HL-60/S4 treated with retinoic acid at 250 ng/mL for 4 days and 3 days (cell line): Measurements from ENCODE around the gene ICA1.

Experiments used
- in situ Hi-C: fragments of 300-500 bp; cut with MboI; formaldehyde crosslinking; loops from 2 replicates; pipeline ENCODE4 v1.7.0; 2022; ENCODE audit warnings: low sequenced_read_pairs

Gene ICA1

DNA sequence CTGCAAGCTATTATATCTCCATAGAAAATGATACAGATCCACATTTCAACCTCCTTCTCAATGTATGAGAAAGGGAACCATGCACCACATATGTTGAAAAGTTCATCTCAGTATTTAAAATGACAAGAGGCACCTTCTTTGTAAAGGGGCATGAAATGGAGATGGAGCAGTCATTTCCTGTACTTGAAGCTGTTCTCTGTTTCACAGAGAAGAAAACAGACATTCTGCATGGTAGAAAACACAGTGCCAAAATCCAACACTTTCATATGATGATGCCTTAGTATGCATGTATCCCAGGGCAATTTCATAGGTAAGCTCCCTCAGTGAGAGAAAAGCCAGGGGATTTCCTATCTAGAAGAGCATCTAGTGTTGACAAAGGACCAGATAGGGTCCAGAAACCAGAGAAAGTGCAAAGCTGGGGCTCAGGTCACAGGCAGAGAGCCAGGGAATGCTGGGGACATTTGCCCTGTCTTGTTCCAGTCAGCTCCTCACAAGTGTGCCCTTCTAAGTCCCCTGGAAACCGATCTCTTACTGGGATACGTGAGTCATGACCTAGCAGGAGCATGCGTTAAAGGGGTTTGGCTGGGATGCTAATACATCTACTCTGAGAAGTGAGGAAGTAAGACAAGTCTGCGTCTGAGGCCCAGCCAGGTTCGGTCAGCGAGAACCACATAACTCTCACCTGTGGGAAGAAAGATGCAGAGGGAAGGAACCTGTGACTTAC lies 118.7 kb downstream of the ICA1 start:
- in situ Hi-C loops, result no loop called here

DNA sequence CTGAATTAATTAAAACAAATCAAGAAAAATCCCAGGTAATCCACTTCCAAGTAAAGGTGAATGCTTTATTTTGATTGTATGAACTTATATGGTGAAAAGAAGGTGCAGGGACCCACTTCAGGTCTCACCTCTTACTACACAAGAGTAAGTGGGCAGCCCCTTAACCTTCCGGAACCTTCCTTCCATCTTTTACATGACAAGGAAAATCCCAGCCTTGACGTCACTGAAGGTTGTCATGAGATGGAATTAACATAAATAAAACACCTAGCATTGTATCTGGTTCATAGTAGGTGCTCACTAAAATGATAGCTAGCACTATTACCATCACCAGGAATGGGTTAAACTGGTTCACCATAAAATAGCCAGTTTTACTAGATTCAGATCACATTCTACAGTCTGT lies 119.5 kb downstream of the ICA1 start:
- in situ Hi-C loops, result no loop called here

DNA sequence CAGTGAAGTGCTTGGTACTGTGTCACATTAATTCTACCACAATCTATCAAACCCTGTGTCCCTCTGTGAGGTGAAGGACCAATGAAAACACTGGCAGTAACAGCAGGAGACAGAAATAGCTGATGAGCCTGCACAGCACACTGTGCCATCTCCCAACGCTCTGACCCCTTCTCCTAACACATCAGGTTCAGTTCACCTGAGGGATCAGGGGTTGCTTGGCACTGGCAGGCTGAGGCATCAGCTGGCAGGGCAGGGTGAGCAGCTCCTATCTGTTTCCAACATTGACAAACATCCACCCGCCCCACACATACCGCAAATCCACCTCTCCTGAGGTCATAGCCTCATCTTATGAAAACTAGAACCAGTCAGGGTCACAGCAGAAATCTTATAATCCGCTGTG lies 120.9 kb downstream of the ICA1 start:
- in situ Hi-C loops, result no loop called here

DNA sequence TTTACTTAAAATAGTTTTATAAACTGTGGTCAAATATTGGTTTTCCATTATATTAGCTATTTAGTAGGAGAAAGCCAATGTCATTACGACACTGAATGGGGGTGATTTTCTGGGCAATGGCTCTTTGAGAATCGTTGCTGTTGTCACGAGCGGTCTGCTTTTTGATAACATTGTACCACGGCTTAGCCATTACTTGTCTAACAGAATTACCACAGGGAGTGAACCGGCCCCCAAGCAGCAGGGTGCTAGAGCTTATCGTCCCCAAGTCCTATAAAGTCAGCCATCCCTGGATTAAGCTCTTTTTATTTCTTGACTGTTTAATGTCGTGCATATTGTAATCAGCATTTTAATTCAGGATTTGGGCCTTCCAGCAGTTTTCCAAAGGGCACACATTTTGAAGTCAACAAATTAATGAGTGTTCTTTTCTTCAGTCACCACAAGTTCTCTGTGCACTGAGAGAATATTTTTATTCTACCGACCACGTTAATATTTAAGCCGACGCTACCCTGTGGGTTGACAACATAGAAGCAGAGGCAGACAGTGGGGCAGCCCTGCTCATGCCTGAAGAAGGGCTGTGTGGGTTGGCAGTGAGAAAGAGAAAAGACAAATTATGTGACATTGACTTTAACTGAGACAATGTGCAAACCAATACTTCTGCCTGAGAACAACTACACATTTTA lies 125.8 kb downstream of the ICA1 start:
- in situ Hi-C loops, result no loop called here

GRCh38 chr7:8135417-8135816 lies 126.5 kb downstream of the ICA1 start:
- in situ Hi-C loops, result no loop called here

GRCh38 chr7:8134089-8134733 lies 127.8 kb downstream of the ICA1 start:
- in situ Hi-C loops, result no loop called here

DNA sequence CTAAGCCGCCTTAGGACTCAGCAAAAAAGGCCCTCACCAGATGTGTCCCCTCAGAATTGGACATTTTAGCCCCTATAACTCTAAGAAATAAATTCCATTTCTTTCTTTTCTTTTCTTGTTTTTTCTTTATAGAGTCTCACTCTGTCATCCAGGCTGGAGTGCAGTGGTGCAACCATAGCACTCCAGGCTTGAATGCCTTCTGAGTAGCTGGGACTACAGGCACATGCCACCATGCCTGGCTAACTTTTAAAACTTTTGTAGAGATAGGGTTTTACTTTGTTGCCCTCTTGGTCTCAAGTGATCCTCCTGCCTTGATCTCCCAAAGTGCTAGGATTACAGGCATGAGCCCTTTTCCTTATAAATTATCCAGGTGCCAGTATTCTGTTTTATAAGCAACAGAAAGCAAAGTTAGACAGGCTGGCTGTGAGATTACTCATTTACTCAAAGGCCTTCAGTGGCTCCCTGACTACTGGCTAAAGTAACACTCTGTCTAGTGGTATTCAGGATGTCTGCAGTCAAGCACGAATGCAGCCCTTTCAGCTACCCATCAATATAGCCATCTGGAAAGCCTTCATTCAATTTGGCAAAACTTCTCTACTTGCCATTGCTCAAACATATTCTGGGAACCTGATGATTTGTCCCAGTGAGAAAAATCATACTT lies 128.6 kb downstream of the ICA1 start:
- in situ Hi-C loops, result no loop called here

GRCh38 chr7:8131694-8132605 lies 130.0 kb downstream of the ICA1 start:
- in situ Hi-C loops, result no loop called here

DNA sequence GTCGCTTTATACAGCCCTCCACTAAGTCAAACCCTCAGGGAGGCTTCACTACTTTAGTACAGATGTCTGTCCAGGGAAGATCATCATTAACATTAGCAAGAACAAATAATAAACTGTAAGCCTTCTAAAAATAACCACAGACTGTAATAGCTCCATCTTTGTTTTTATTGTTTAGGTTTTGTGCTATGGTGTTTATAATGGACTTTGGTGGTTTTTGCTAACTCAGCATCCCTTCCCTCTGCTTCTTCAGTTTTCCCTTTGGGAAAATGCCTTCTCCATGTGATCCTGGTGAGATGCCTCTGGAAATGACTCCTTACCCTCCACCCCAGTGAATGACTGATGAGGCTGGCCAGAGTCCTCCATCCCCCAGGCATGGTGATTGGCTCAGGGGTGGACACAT lies 131.3 kb downstream of the ICA1 start:
- in situ Hi-C loops, result no loop called here

- in situ Hi-C loops, result no loop called here
Measured at GRCh38 chr7:8129318-8129659, 132.7 kb downstream of the ICA1 start.

GRCh38 chr7:8128449-8129317 lies 133.3 kb downstream of the ICA1 start:
- in situ Hi-C loops, result no loop called here

GRCh38 chr7:8126601-8127167 lies 135.3 kb downstream of the ICA1 start:
- in situ Hi-C loops, result no loop called here

GRCh38 chr7:8125680-8126444 lies 136.1 kb downstream of the ICA1 start:
- in situ Hi-C loops, result no loop called here

DNA sequence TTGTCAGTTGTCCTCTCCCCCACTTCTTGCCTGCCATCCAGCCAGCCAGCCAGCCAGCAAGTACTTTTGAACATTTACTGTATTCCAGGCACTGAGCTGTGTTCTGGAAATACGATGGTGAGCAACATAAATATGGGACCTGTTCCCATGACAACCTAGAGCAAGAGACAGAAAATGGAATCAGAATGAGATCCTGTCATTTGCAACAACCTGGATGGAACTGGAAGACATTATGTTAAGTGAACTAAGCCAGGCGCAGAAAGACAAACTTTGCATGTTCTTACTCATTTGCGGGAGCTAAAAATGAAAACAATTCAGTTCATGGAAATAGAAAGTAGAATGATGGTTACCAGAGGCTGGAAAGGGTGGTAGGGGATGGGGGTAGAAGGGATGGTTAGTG lies 140.7 kb downstream of the ICA1 start:
- in situ Hi-C loops, result no loop called here

GRCh38 chr7:8120390-8121058 lies 141.4 kb downstream of the ICA1 start:
- in situ Hi-C loops, result no loop called here

DNA sequence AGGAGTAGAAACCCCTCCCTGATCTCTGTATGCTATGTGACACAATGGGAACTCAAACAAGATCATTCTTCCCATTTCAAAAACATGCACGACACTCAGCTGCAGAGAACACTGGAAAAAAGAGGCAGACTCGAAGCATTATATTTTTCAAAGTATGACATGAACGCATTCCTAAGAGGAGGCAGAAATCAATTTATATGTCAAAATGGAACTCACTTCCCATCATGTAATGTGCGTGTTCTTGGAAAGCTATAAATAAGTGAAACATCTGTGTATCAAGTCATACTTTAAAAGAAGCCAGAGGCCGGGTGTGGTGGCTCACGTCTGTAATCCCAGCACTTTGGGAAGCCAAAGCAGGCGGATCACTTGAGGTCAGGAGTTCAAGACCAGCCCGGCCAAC lies 142.7 kb downstream of the ICA1 start:
- in situ Hi-C loops, result no loop called here

- in situ Hi-C loops, result no loop called here
Measured at GRCh38 chr7:8117195-8117594, 144.8 kb downstream of the ICA1 start.
